HEK293T (cell line): ENCODE results near the gene ITGA8.

Experiments used
- CTCF ChIA-PET: fragments of 350-600 bp; formaldehyde crosslinking; extraction: SDS; loops from one replicate; lab custom pipeline; 2021; ENCODE audit warnings: antibody characterized with exemption, inconsistent platforms; lab: Yijun Ruan, JAX
- POLR2A ChIA-PET: fragments of 350-600 bp; formaldehyde crosslinking; extraction: SDS; loops from one replicate; lab custom pipeline; 2020; ENCODE audit warnings: antibody characterized with exemption, inconsistent platforms; lab: Yijun Ruan, JAX
- DNase-seq: peaks from one replicate; pipeline ENCODE4 v3.0.0; 2012; ENCODE audit warnings: mixed read lengths; ENCODE audit errors: extremely low spot score
- ARNT ChIP-seq: fragments of 450-650 bp; IDR thresholded peaks from 2 replicates; pipeline ENCODE4 v1.6.1; 2017; ENCODE audit warnings: mild to moderate bottlenecking
- BHLHE40 ChIP-seq: fragments of 450-650 bp; IDR thresholded peaks from 2 replicates; pipeline ENCODE4 v1.6.1; 2016; ENCODE audit warnings: mild to moderate bottlenecking, moderate library complexity, borderline replicate concordance
- CTBP1 ChIP-seq: fragments of 450-650 bp; IDR thresholded peaks from 2 replicates; pipeline ENCODE4 v1.6.1; 2016; ENCODE audit warnings: borderline replicate concordance
- ELF4 ChIP-seq: fragments of 450-650 bp; IDR thresholded peaks from 2 replicates; pipeline ENCODE4 v1.6.1; 2017; ENCODE audit warnings: antibody characterized with exemption
- FOXA1 ChIP-seq: fragments of 450-650 bp; IDR thresholded peaks from 2 replicates; pipeline ENCODE4 v1.6.1; 2016; ENCODE audit warnings: mild to moderate bottlenecking
- FOXK2 ChIP-seq: fragments of 450-650 bp; IDR thresholded peaks from 2 replicates; pipeline ENCODE4 v1.6.1; 2016; ENCODE audit warnings: mild to moderate bottlenecking
- FOXM1 ChIP-seq: fragments of 450-650 bp; IDR thresholded peaks from 2 replicates; pipeline ENCODE4 v1.6.1; 2017; ENCODE audit warnings: mild to moderate bottlenecking, borderline replicate concordance
- HDGF ChIP-seq: fragments of 450-650 bp; IDR thresholded peaks from 2 replicates; pipeline ENCODE4 v1.6.1; 2017; ENCODE audit warnings: antibody characterized with exemption, borderline replicate concordance
- L3MBTL2 ChIP-seq: fragments of 450-650 bp; conservative IDR thresholded peaks from 2 replicates; pipeline ENCODE4 v1.6.1; 2016; ENCODE audit warnings: mild to moderate bottlenecking
- LEF1 ChIP-seq: fragments of 450-650 bp; IDR thresholded peaks from 2 replicates; pipeline ENCODE4 v1.6.1; 2017; ENCODE audit warnings: mild to moderate bottlenecking, borderline replicate concordance
- NFRKB ChIP-seq: fragments of 450-650 bp; IDR thresholded peaks from 2 replicates; pipeline ENCODE4 v1.6.1; 2016; ENCODE audit warnings: mild to moderate bottlenecking, moderate library complexity
- SP1 ChIP-seq: fragments of 450-650 bp; IDR thresholded peaks from 2 replicates; pipeline ENCODE4 v1.6.1; 2017
- SUZ12 ChIP-seq: fragments of 450-650 bp; IDR thresholded peaks from 2 replicates; pipeline ENCODE4 v1.6.1; 2016; ENCODE audit warnings: mild to moderate bottlenecking
- TARDBP ChIP-seq: fragments of 450-650 bp; IDR thresholded peaks from 2 replicates; pipeline ENCODE4 v1.6.1; 2016
- ZNF384 ChIP-seq: fragments of 450-650 bp; IDR thresholded peaks from 2 replicates; pipeline ENCODE4 v1.6.1; 2016
- TF ChIP-seq, protein P1 (sequence below): fragments of 450-650 bp; IDR thresholded peaks from 2 replicates; pipeline ENCODE4 v1.6.1; 2016

The ITGA8 gene

DNA sequence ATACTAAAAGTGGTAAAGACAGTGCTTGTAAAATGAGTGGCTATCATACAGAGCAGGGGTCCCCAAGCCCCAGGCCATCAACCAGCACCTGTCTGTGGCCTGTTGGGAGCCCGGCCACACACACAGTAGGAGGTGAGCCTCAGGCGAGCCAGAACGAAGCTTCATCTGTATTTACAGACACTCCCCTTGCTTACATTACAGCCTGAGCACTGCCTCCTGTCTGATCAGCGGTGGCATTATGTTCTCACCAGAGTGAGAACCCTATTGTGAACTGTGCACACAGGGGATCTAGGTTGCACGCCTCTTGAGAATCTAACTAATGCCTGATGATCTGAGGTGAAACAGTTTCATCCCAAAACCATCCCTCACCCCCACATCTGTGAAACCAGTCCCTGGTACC is 58.7 kb downstream of the ITGA8 start:
- TF ChIP-seq, protein P1, sequence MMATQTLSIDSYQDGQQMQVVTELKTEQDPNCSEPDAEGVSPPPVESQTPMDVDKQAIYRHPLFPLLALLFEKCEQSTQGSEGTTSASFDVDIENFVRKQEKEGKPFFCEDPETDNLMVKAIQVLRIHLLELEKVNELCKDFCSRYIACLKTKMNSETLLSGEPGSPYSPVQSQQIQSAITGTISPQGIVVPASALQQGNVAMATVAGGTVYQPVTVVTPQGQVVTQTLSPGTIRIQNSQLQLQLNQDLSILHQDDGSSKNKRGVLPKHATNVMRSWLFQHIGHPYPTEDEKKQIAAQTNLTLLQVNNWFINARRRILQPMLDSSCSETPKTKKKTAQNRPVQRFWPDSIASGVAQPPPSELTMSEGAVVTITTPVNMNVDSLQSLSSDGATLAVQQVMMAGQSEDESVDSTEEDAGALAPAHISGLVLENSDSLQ = no peak
- TF ChIP-seq LEF1 = no peak
- TF ChIP-seq NFRKB = no peak
- TF ChIP-seq CTBP1 = no peak
- TF ChIP-seq FOXM1 = no peak
- TF ChIP-seq TARDBP = no peak
- TF ChIP-seq FOXK2 = no peak
- TF ChIP-seq SP1 = no peak
- no peak for TF ChIP-seq HDGF
- TF ChIP-seq ARNT = no peak
- no peak for TF ChIP-seq ELF4
- TF ChIP-seq SUZ12 = no peak
- ChIA-PET CTCF (no interaction called here), POLR2A (no interaction called here)
- DNase-seq = no peak

- POLR2A ChIA-PET = no interaction called here
- no peak for DNase-seq
- CTCF ChIA-PET = no interaction called here
- TF ChIP-seq FOXA1 = no peak
- no peak for TF ChIP-seq FOXM1
- TF ChIP-seq CTBP1 = no peak
- no peak for TF ChIP-seq HDGF
- no peak for TF ChIP-seq NFRKB
- no peak for TF ChIP-seq TARDBP
- TF ChIP-seq FOXK2 = no peak
- no peak for TF ChIP-seq SUZ12
- no peak for TF ChIP-seq ZNF384
- TF ChIP-seq, protein P1 = no peak
- no peak for TF ChIP-seq LEF1
- TF ChIP-seq ELF4 = no peak
- TF ChIP-seq SP1 = no peak
- no peak for TF ChIP-seq BHLHE40
- no peak for TF ChIP-seq L3MBTL2
- no peak for TF ChIP-seq ARNT
These were observed 61.5 kb downstream of the ITGA8 start for GRCh38 chr10:15658069-15658702.

GRCh38 chr10:15652757-15653156 is 67.0 kb downstream of the ITGA8 start:
- no peak for TF ChIP-seq BHLHE40
- TF ChIP-seq TARDBP = no peak
- TF ChIP-seq CTBP1 = no peak
- TF ChIP-seq, protein P1 = no peak
- TF ChIP-seq SP1 = no peak
- no peak for TF ChIP-seq HDGF
- no peak for TF ChIP-seq ELF4
- TF ChIP-seq SUZ12 = no peak
- no peak for TF ChIP-seq NFRKB
- ChIA-PET POLR2A (interaction anchor here (1.5 kb wide), 1 partner anchor 66 kb away, joined by 4 read pairs; no protein-coding TSS in a partner anchor), CTCF (no interaction called here)
- DNase-seq = no peak

DNA sequence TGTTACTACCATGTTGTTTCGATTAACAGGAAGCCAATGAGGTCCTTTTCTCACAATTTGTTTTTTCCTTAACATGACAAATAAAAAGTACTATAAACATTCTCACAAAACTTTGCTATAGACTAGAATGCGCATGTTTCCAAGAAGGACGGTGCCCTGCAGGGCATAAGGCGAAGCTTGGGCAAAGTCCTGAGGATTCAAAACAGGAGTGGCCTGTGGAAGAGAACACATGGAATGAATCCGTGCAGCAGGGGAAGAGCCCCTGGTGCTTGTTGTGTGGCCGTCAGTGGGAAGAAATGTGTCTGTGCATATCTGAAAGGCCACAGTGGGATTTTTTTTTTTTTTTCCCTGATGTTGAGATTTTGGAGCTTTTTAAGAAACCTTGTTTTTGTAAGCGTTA is 67.6 kb downstream of the ITGA8 start:
- ChIA-PET POLR2A (interaction anchor here (1.5 kb wide), 1 partner anchor 67 kb away, joined by 4 read pairs; no protein-coding TSS in a partner anchor), CTCF (no interaction called here)
- no peak for TF ChIP-seq ELF4
- no peak for TF ChIP-seq ZNF384
- TF ChIP-seq NFRKB = no peak
- no peak for TF ChIP-seq SP1
- no peak for TF ChIP-seq FOXA1
- TF ChIP-seq ARNT = no peak
- no peak for TF ChIP-seq LEF1
- TF ChIP-seq SUZ12 = no peak
- TF ChIP-seq, protein P1 = no peak
- TF ChIP-seq FOXK2 = no peak
- TF ChIP-seq CTBP1 = no peak
- TF ChIP-seq L3MBTL2 = no peak
- TF ChIP-seq FOXM1 = no peak
- no peak for TF ChIP-seq BHLHE40
- TF ChIP-seq TARDBP = no peak
- DNase-seq = no peak

GRCh38 chr10:15651175-15651574 is 68.5 kb downstream of the ITGA8 start:
- ChIA-PET POLR2A (no interaction called here), CTCF (interaction anchor here (0.6 to 0.7 kb wide), 4 partner anchors 51 to 1482 kb away, joined by 3 to 8 read pairs (median 6); no protein-coding TSS in a partner anchor)
- DNase-seq = no peak
- no peak for TF ChIP-seq SP1

DNA sequence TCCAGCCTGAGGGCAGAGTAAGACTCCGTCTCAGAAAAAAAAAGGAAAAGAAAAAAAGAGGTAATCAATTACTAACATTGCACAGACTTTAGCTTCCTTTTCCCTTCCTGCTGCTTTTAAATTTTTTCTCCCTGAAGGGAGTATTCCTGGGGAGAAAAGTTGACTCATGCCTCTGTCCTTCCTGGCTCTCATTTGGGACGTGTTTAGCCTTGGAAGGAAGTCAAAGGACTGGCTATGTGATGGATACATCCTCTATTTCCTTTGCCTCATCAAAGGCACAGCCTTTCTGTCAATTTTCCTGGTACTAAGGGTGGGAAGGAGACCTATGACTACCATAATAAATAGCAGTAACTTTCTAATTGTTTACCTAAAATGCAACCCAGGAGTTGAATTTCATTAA is 77.6 kb downstream of the ITGA8 start:
- ChIA-PET POLR2A (no interaction called here), CTCF (no interaction called here)
- no peak for DNase-seq
- TF ChIP-seq, protein P1 = no peak
- TF ChIP-seq SUZ12 (no peak), HDGF (no peak), SP1 (no peak), CTBP1 (no peak), BHLHE40 (no peak), L3MBTL2 (no peak), FOXK2 (no peak), FOXM1 (no peak), NFRKB (no peak), TARDBP (no peak), ARNT (no peak)
